Retinal pigment epithelial cell (primary cell): ENCODE results near the gene FGG.

Experiments used
- DNase-seq: peaks from one replicate; pipeline ENCODE4 v3.0.0-alpha.2; 2010; ENCODE audit warnings: low read depth
- H3K4me3 ChIP-seq: 2 replicates; pipeline ENCODE4 v1.5.1; 2011; ENCODE audit warnings: mild to moderate bottlenecking, low read length, control low read depth, moderate library complexity
- TF ChIP-seq, protein P1 (sequence below): conservative IDR thresholded peaks from 2 replicates; pipeline ENCODE4 v1.5.1; 2011; ENCODE audit warnings: low read depth, low read length, control low read depth, inconsistent platforms

The FGG gene

GRCh38 chr4:154614306-154614705 lies 1.9 kb upstream of the FGG start:
- no peak overlapping the region for H3K4me3 ChIP-seq
- TF ChIP-seq, protein P1, sequence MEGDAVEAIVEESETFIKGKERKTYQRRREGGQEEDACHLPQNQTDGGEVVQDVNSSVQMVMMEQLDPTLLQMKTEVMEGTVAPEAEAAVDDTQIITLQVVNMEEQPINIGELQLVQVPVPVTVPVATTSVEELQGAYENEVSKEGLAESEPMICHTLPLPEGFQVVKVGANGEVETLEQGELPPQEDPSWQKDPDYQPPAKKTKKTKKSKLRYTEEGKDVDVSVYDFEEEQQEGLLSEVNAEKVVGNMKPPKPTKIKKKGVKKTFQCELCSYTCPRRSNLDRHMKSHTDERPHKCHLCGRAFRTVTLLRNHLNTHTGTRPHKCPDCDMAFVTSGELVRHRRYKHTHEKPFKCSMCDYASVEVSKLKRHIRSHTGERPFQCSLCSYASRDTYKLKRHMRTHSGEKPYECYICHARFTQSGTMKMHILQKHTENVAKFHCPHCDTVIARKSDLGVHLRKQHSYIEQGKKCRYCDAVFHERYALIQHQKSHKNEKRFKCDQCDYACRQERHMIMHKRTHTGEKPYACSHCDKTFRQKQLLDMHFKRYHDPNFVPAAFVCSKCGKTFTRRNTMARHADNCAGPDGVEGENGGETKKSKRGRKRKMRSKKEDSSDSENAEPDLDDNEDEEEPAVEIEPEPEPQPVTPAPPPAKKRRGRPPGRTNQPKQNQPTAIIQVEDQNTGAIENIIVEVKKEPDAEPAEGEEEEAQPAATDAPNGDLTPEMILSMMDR: no peak
- no peak for DNase-seq

- TF ChIP-seq, protein P1: no peak
- H3K4me3 ChIP-seq: no peak overlapping the region
- no peak for DNase-seq
These were observed 623 bp downstream of the FGG start for GRCh38 chr4:154611833-154612232.

DNA sequence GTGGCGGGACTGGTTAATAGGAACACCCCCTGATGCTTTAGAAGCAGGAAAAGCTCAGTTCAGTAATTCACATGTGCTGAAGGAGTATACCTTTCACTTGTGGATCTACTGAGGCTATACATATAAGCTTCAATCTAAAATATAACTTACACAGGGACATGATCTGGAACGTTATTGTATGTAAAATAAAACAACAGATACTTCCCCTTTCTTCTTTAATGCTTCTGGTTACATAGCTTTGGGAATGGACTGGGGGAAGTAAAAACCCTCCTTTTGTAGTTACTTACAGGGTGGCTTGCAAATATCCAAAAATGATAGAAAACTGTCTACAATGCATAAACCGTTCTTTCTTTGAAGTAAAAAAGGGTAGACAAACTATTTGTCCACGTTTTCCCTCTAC lies 1.9 kb downstream of the FGG start:
- no peak for DNase-seq
- TF ChIP-seq, protein P1: no peak

DNA sequence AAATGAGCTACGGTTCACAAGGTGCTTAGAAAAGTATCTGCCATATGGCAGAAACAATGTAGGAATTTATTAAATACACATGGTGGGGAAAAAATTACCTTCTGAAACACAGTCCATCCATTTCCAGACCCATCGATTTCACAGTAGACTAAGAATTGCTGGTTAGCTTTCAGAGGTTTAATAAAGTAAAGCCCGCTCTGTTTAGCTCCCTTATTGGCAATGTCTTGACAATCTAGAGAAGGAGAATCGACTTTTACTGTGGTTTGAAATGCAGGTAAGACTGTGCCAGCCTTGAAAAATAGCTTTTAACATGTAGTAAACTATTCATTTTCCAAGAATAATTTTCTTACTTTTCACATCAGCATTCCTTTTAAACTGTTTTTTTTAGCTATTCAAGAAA lies 2.9 kb downstream of the FGG start:
- TF ChIP-seq, protein P1: no peak
- DNase-seq: no peak
- H3K4me3 ChIP-seq: no peak overlapping the region

More for the DNA sequence above, 1.9 kb downstream of the FGG start:
- no peak overlapping the region for H3K4me3 ChIP-seq

DNA sequence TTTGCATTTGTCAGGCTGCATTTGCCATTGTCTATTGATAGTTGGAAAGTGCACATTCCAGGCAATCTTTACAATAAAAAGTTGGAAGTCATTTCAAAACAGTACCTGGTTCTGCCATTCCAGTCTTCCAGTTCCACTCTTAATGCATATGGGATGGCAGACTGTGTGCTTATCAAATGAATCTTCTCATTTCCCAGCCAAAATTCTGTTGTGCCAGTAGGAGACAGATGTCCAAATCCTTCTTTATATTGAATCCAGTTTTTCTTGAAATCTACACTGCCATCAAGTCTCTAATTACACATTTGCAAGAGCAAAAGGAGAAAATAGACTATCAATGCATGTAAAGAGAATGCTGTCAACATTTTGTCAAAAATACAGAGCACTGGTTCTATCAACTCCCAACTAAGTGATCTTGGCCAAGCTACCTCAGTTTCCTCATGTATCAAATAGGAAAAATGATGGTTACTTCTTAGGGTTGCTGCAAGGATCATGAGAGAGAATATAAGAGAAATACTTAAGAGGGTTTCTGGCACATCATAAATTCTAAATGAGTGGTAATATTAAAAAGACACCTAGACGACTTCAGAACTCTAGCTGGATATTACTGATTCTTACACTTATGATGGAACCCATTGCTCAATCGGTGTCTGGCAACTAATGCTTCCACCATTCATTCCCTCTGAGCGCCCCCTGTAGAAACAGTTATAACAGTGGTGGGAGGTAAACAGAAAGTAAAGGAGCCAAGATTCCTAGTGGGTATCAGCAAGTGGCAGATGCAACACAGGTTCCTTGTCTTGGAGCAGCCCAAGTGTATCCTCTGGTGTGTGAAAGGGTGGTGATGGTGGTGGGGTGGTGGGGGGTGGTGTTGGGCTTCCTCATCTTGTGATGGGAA lies 3.8 kb downstream of the FGG start:
- no peak overlapping the region for H3K4me3 ChIP-seq
- DNase-seq: no peak
- TF ChIP-seq, protein P1: no peak

DNA sequence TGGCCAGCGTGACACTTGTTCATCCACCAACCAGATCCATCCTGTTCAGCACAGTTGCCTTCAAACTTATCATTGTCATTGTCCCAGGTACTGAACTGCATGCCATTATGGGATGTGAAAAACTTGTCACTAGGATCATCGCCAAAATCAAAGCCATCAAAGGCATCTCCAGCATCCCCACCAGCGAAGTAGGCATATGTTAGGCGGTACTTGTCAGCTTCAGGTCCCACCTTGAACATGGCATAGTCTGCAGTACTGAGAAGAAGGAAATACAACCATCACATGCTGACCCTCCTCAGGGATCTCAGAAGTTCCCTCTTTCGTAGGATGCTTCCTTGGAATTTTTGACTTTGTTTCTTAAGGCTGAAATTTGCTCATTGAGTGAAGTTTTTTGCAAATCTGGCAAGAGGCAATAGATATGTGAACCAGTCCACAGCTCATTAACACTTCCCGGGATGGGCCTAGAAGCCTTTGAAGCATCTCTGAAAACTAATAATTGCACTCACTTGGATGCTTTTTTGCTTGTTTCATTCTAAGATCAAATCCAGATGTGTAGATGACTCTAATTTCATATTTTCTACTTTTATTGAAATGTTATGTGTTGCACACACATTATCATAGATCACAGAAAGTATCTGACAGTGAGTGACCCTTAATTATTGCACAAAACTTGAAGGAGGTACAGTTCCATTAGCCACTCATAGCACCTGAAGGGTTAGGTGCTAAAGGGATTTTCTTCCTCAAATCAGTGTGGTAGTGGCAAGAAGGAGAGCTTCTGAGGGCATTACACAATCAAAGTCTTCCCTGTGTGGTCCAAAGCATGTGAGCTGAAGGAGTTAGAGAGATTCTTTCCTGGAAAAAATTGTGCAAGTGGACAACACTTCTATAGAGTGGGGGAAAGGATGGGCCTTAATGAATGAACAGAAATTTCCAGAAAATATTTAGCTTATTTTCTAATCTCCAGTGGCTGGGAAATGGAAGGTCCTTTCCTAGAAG lies 5.4 kb downstream of the FGG start:
- no peak overlapping the region for H3K4me3 ChIP-seq
- TF ChIP-seq, protein P1: no peak
- no peak for DNase-seq
